HEK293 (cell line): ENCODE measurements around the gene NPC1.
A peak's percentile ranks its signal among the peaks of the same experiment; 100 is the strongest.
"Not testable (repeated sequence)": the region's sequence is repeated elsewhere in the genome, so short reads cannot be mapped to it uniquely, and the experiment has no call there.

Experiments
- CTCF ChIA-PET: fragments of 350-600 bp; formaldehyde crosslinking; extraction: SDS; loops from one replicate; lab custom pipeline; 2021; ENCODE audit warnings: antibody characterized with exemption; lab: Yijun Ruan, JAX
- POLR2A ChIA-PET: fragments of 300-600 bp; formaldehyde crosslinking; extraction: SDS; loops from one replicate; lab custom pipeline; 2020; ENCODE audit warnings: antibody characterized with exemption, inconsistent platforms; lab: Yijun Ruan, JAX
- H3K27ac ChIP-seq: fragments of 200-500 bp; sonication (Bioruptor generic); 2 replicates; pipeline ENCODE4 v1.5.1; 2014; ENCODE audit warnings: low read depth, low read length, control low read depth, inconsistent platforms; ENCODE audit errors: extremely low read depth
- H3K36me3 ChIP-seq, 2 experiments: fragments of 200-500 bp in 1 of 2; sonication (Bioruptor generic) in 1 of 2; 1 replicate in 1 of 2; 2 replicates in 1 of 2; pipeline ENCODE4 v1.5.1; 2014 to 2017; ENCODE audit warnings: inconsistent platforms in 2 of 2, low read length in 2 of 2; ENCODE audit not compliant: control insufficient read depth in 2 of 2, insufficient read depth in 1 of 2
- H3K4me1 ChIP-seq: fragments of 200-500 bp; sonication (Bioruptor generic); 2 replicates; pipeline ENCODE4 v1.5.1; 2014; ENCODE audit warnings: mild to moderate bottlenecking, low read length, inconsistent platforms; ENCODE audit not compliant: control insufficient read depth, insufficient read depth
- H3K4me3 ChIP-seq: 2 replicates; pipeline ENCODE4 v1.5.1; 2011; ENCODE audit warnings: low read depth, mild to moderate bottlenecking, control low read depth, low read length, moderate library complexity
- H3K9me3 ChIP-seq: fragments of 200-500 bp; sonication (Bioruptor generic); 2 replicates; pipeline ENCODE4 v1.5.1; 2014; ENCODE audit warnings: low read depth, low read length, inconsistent platforms; ENCODE audit not compliant: control insufficient read depth, insufficient read depth
- FEZF1 ChIP-seq: fragments of 450-650 bp; formaldehyde crosslinking; IDR thresholded peaks from 2 replicates; pipeline ENCODE4 v1.5.1; 2016; ENCODE audit warnings: missing biosample characterization, missing genetic modification characterization
- IKZF3 ChIP-seq: fragments of 450-650 bp; IDR thresholded peaks from 2 replicates; pipeline ENCODE4 v1.5.0; 2018; ENCODE audit warnings: missing biosample characterization, mild to moderate bottlenecking, missing genetic modification characterization, moderate library complexity
- KLF1 ChIP-seq: fragments of 450-650 bp; formaldehyde crosslinking; IDR thresholded peaks from 2 replicates; pipeline ENCODE4 v1.5.1; 2016; ENCODE audit warnings: missing biosample characterization, missing genetic modification characterization
- OVOL3 ChIP-seq: fragments of 450-650 bp; formaldehyde crosslinking; IDR thresholded peaks from 2 replicates; pipeline ENCODE4 v1.5.1; 2016; ENCODE audit warnings: missing biosample characterization, missing genetic modification characterization
- PRDM1 ChIP-seq: fragments of 450-650 bp; formaldehyde crosslinking; IDR thresholded peaks from 2 replicates; pipeline ENCODE4; 2016; ENCODE audit warnings: missing biosample characterization, missing genetic modification characterization
- SCRT1 ChIP-seq: fragments of 450-650 bp; formaldehyde crosslinking; IDR thresholded peaks from 2 replicates; pipeline ENCODE4 v1.5.1; 2016; ENCODE audit warnings: missing biosample characterization, missing genetic modification characterization, borderline replicate concordance
- TCF7L2 ChIP-seq: IDR thresholded peaks from 2 replicates; pipeline ENCODE4 v1.6.1; 2011; ENCODE audit warnings: low read depth, mild to moderate bottlenecking, inconsistent platforms, low read length, moderate library complexity, borderline replicate concordance
- ZBTB17 ChIP-seq: fragments of 450-650 bp; formaldehyde crosslinking; IDR thresholded peaks from 2 replicates; pipeline ENCODE4 v1.5.1; 2016; ENCODE audit warnings: missing biosample characterization, missing genetic modification characterization
- ZBTB20 ChIP-seq: fragments of 450-650 bp; formaldehyde crosslinking; IDR thresholded peaks from 2 replicates; pipeline ENCODE4 v1.5.1; 2016; ENCODE audit warnings: missing biosample characterization, missing genetic modification characterization
- ZBTB6 ChIP-seq: fragments of 450-650 bp; formaldehyde crosslinking; IDR thresholded peaks from 2 replicates; pipeline ENCODE4 v1.5.1; 2017; ENCODE audit warnings: missing biosample characterization, missing genetic modification characterization
- ZFP3 ChIP-seq: fragments of 450-650 bp; formaldehyde crosslinking; IDR thresholded peaks from 2 replicates; pipeline ENCODE4 v1.5.1; 2016; ENCODE audit warnings: low read depth, missing biosample characterization, missing genetic modification characterization
- ZIC2 ChIP-seq: fragments of 450-650 bp; formaldehyde crosslinking; IDR thresholded peaks from 2 replicates; pipeline ENCODE4 v1.5.1; 2016; ENCODE audit warnings: missing biosample characterization, missing genetic modification characterization
- ZNF239 ChIP-seq: fragments of 450-650 bp; formaldehyde crosslinking; IDR thresholded peaks from 2 replicates; pipeline ENCODE4 v1.5.1; 2016; ENCODE audit warnings: missing biosample characterization, missing genetic modification characterization
- ZNF394 ChIP-seq: fragments of 450-650 bp; formaldehyde crosslinking; IDR thresholded peaks from 2 replicates; pipeline ENCODE4 v1.5.1; 2016; ENCODE audit warnings: missing biosample characterization, missing genetic modification characterization, mild to moderate bottlenecking, moderate library complexity, borderline replicate concordance
- ZNF473 ChIP-seq: fragments of 450-650 bp; formaldehyde crosslinking; IDR thresholded peaks from 2 replicates; pipeline ENCODE4 v1.5.1; 2017; ENCODE audit warnings: missing biosample characterization, missing genetic modification characterization
- ZNF629 ChIP-seq: fragments of 450-650 bp; formaldehyde crosslinking; IDR thresholded peaks from 2 replicates; pipeline ENCODE4 v1.5.1; 2017; ENCODE audit warnings: missing biosample characterization, missing genetic modification characterization
- ZNF843 ChIP-seq: fragments of 450-650 bp; formaldehyde crosslinking; IDR thresholded peaks from 2 replicates; pipeline ENCODE4 v1.5.1; 2016; ENCODE audit warnings: missing biosample characterization, missing genetic modification characterization
- TF ChIP-seq, protein P1 (sequence below): fragments of 450-650 bp; formaldehyde crosslinking; IDR thresholded peaks from 2 replicates; pipeline ENCODE4 v1.5.1; 2016; ENCODE audit warnings: missing biosample characterization, missing genetic modification characterization, low read depth
- TF ChIP-seq, protein P2 (sequence below): fragments of 450-650 bp; formaldehyde crosslinking; IDR thresholded peaks from 2 replicates; pipeline ENCODE4 v1.5.1; 2017; ENCODE audit warnings: missing biosample characterization, missing genetic modification characterization
- TF ChIP-seq, protein P3 (sequence below): fragments of 450-650 bp; formaldehyde crosslinking; IDR thresholded peaks from 2 replicates; pipeline ENCODE4 v1.5.1; 2017; ENCODE audit warnings: missing biosample characterization, missing genetic modification characterization
- TF ChIP-seq, protein P4 (sequence below): fragments of 450-650 bp; formaldehyde crosslinking; conservative IDR thresholded peaks from 2 replicates; pipeline ENCODE4 v1.5.1; 2016; ENCODE audit warnings: low read depth, missing biosample characterization, missing genetic modification characterization

NPC1 gene

GRCh38 chr18:23493654-23494053, 92.7 kb downstream of the NPC1 start (continued):
- TF ChIP-seq ZNF473 = no peak
- TF ChIP-seq ZBTB17 (tag by site-specific recombination) = no peak
- peak; percentile 74 for TF ChIP-seq ZIC2 (tag by site-specific recombination)
- TF ChIP-seq, protein P1, sequence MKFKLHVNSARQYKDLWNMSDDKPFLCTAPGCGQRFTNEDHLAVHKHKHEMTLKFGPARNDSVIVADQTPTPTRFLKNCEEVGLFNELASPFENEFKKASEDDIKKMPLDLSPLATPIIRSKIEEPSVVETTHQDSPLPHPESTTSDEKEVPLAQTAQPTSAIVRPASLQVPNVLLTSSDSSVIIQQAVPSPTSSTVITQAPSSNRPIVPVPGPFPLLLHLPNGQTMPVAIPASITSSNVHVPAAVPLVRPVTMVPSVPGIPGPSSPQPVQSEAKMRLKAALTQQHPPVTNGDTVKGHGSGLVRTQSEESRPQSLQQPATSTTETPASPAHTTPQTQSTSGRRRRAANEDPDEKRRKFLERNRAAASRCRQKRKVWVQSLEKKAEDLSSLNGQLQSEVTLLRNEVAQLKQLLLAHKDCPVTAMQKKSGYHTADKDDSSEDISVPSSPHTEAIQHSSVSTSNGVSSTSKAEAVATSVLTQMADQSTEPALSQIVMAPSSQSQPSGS (tag by site-specific recombination) = peak; percentile 90

GRCh38 chr18:23489586-23489985, 96.7 kb downstream of the NPC1 start:
- POLR2A ChIA-PET, H3K36me3 ChIP-seq, H3K27ac ChIP-seq, H3K4me3 ChIP-seq, H3K9me3 ChIP-seq, H3K4me1 ChIP-seq: not testable (repeated sequence)
- CTCF ChIA-PET = interaction anchor here (4.6 kb wide), 1 partner anchor 8 kb away, joined by 40 read pairs; no protein-coding TSS in a partner anchor
- TF ChIP-seq KLF1 (tag by site-specific recombination) = peak; percentile 74

DNA sequence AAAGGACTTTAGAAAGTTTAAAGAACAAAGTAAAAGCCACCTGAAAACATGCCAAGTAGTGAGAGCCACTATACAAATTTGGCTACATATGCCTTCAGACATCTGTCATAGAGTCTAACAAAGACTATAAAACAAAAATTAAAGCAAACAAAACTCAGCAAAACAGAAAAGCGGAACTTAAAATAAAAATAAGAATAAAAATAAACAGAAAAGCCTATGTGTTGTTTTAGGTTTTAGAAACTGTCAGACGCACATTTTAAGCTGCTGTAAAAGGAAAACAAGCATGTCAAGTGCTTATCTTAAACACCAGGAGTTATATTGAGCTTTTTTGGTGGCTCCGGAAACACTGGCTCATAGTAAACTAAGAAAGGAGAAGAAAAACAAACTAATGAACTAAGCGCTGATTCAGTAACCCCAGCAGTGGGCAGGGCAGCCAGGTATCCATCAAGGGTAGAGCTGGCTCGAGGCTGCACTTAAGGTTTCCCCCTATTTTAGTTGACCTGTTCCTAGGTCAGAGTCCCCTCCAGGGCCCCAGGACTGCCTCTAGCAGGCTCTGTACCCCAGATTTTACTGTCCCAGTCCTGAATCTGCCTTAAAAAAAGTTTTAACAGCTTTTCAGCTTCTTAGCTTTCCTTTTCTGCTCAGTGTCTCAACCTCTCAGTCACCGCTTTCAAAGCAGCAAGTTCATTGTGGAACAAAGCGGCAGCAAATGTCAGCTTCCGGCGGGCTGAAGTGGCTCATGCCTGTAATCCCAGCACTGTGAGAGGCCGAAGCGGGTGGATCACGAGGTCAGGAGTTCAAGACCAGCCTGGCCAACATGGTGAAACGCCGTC, 98.4 kb downstream of the NPC1 start:
- Histone ChIP-seq H3K9me3 (no peaks in the 10 kb centered on the region), H3K4me1 (no peaks in the 10 kb centered on the region; the same call in 1 of the 2 replicates), H3K36me3 (peaks cover 0 to 5% of the 10 kb centered on the region in 2 experiments; a peak in 2 of 3 replicates), H3K4me3 (no peak overlapping the region), H3K27ac (peak overlapping the region; percentile 44; the same call in 1 of the 2 replicates)
- CTCF ChIA-PET = interaction anchor here (0.7 to 4.6 kb wide), 5 partner anchors 10 to 411 kb away, joined by 3 to 40 read pairs (median 4); no protein-coding TSS in a partner anchor
- POLR2A ChIA-PET = interaction anchor here (1.0 kb wide), 1 partner anchor 35 kb away, joined by 4 read pairs; the partner anchor contains the start of gene RIOK3
- TF ChIP-seq, protein P2, sequence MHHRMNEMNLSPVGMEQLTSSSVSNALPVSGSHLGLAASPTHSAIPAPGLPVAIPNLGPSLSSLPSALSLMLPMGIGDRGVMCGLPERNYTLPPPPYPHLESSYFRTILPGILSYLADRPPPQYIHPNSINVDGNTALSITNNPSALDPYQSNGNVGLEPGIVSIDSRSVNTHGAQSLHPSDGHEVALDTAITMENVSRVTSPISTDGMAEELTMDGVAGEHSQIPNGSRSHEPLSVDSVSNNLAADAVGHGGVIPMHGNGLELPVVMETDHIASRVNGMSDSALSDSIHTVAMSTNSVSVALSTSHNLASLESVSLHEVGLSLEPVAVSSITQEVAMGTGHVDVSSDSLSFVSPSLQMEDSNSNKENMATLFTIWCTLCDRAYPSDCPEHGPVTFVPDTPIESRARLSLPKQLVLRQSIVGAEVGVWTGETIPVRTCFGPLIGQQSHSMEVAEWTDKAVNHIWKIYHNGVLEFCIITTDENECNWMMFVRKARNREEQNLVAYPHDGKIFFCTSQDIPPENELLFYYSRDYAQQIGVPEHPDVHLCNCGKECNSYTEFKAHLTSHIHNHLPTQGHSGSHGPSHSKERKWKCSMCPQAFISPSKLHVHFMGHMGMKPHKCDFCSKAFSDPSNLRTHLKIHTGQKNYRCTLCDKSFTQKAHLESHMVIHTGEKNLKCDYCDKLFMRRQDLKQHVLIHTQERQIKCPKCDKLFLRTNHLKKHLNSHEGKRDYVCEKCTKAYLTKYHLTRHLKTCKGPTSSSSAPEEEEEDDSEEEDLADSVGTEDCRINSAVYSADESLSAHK (tag by site-specific recombination) = peak; percentile 98
- TF ChIP-seq ZBTB20 (tag by site-specific recombination) = peak; percentile 38; the same call in 1 of the 2 replicates
- TF ChIP-seq, protein P3, sequence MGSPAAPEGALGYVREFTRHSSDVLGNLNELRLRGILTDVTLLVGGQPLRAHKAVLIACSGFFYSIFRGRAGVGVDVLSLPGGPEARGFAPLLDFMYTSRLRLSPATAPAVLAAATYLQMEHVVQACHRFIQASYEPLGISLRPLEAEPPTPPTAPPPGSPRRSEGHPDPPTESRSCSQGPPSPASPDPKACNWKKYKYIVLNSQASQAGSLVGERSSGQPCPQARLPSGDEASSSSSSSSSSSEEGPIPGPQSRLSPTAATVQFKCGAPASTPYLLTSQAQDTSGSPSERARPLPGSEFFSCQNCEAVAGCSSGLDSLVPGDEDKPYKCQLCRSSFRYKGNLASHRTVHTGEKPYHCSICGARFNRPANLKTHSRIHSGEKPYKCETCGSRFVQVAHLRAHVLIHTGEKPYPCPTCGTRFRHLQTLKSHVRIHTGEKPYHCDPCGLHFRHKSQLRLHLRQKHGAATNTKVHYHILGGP (tag by site-specific recombination) = 0 out of 2 replicates have a peak, but pooled peaks have one; percentile 52
- no peak for TF ChIP-seq TCF7L2
- TF ChIP-seq PRDM1 (tag by site-specific recombination) = peak; percentile 82
- no peak for TF ChIP-seq SCRT1 (tag by site-specific recombination)
- TF ChIP-seq, protein P4, sequence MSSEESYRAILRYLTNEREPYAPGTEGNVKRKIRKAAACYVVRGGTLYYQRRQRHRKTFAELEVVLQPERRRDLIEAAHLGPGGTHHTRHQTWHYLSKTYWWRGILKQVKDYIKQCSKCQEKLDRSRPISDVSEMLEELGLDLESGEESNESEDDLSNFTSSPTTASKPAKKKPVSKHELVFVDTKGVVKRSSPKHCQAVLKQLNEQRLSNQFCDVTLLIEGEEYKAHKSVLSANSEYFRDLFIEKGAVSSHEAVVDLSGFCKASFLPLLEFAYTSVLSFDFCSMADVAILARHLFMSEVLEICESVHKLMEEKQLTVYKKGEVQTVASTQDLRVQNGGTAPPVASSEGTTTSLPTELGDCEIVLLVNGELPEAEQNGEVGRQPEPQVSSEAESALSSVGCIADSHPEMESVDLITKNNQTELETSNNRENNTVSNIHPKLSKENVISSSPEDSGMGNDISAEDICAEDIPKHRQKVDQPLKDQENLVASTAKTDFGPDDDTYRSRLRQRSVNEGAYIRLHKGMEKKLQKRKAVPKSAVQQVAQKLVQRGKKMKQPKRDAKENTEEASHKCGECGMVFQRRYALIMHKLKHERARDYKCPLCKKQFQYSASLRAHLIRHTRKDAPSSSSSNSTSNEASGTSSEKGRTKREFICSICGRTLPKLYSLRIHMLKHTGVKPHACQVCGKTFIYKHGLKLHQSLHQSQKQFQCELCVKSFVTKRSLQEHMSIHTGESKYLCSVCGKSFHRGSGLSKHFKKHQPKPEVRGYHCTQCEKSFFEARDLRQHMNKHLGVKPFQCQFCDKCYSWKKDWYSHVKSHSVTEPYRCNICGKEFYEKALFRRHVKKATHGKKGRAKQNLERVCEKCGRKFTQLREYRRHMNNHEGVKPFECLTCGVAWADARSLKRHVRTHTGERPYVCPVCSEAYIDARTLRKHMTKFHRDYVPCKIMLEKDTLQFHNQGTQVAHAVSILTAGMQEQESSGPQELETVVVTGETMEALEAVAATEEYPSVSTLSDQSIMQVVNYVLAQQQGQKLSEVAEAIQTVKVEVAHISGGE (tag by site-specific recombination) = 0 out of 2 replicates have a peak, but pooled peaks have one; percentile 7
- TF ChIP-seq ZNF629 (tag by site-specific recombination) = peak; percentile 48; the same call in 1 of the 2 replicates
- peak; percentile 17; the same call in 1 of the 2 replicates for TF ChIP-seq ZNF239 (tag by site-specific recombination)
- TF ChIP-seq FEZF1 (tag by site-specific recombination) = peak; percentile 96
- peak; percentile 19; the same call in 1 of the 2 replicates for TF ChIP-seq OVOL3
- TF ChIP-seq ZBTB6 (tag by site-specific recombination) = no peak
- TF ChIP-seq ZNF394 (tag by site-specific recombination) = no peak
- peak; percentile 56; the same call in 1 of the 2 replicates for TF ChIP-seq ZNF843 (tag by site-specific recombination)
- no peak for TF ChIP-seq ZFP3
- TF ChIP-seq IKZF3 (tag by site-specific recombination) = 0 out of 2 replicates have a peak, but pooled peaks have one; percentile 45
